Measurements from ENCODE around the gene SBF2. TPM values are rescaled to one million over a fixed set of nuclear protein-coding genes. Genes with fewer than 3 reads are reported as not detected.
"Not testable (repeated sequence)": the region's sequence is repeated elsewhere in the genome, so short reads cannot be mapped to it uniquely, and the experiment has no call there.

The SBF2 gene
- total RNA-seq, 1 donor from 2014 or later: 12.0 TPM

DNA sequence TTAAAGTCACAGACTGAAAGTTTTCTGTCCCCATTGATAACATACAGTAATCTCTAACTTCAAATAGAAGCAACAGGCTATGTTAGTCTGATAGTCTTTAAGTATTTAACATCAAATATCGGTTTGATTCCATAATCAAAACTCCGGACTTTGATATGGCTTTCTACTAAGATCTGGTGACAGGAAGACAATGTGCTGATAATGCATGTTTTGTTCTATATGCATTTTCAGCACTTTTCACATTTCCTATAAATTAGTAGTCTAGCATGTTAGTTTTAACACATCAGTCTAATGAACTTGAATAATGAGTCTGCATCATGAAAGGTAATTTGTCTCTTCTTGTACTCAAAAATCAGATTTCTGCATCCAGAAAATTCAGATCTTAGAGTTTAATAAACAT lies 252.7 kb downstream of the SBF2 start:
- H3K27ac Mint-ChIP-seq: no peak overlapping the region
- peaks cover 14% of the 10 kb centered on the region for H3K4me1 Mint-ChIP-seq
- TF ChIP-seq, protein P1, sequence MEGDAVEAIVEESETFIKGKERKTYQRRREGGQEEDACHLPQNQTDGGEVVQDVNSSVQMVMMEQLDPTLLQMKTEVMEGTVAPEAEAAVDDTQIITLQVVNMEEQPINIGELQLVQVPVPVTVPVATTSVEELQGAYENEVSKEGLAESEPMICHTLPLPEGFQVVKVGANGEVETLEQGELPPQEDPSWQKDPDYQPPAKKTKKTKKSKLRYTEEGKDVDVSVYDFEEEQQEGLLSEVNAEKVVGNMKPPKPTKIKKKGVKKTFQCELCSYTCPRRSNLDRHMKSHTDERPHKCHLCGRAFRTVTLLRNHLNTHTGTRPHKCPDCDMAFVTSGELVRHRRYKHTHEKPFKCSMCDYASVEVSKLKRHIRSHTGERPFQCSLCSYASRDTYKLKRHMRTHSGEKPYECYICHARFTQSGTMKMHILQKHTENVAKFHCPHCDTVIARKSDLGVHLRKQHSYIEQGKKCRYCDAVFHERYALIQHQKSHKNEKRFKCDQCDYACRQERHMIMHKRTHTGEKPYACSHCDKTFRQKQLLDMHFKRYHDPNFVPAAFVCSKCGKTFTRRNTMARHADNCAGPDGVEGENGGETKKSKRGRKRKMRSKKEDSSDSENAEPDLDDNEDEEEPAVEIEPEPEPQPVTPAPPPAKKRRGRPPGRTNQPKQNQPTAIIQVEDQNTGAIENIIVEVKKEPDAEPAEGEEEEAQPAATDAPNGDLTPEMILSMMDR (IDR thresholded peaks at IDR 0.05): no peak
- no peak overlapping the region for H3K4me3 Mint-ChIP-seq
- no peak for DNase-seq
- ChIA-PET CTCF (no interaction called here), POLR2A (no interaction called here)
- no peaks in the 10 kb centered on the region for H3K27me3 Mint-ChIP-seq
- peaks cover 12% of the 10 kb centered on the region for H3K36me3 Mint-ChIP-seq (ENCODE audit: low read depth)
- ATAC-seq (ENCODE audit: low read depth): no peak
- intact Hi-C loops (cut with micrococcal nuclease): no loop called here
- H3K9me3 Mint-ChIP-seq: peaks cover 7% of the 10 kb centered on the region

DNA sequence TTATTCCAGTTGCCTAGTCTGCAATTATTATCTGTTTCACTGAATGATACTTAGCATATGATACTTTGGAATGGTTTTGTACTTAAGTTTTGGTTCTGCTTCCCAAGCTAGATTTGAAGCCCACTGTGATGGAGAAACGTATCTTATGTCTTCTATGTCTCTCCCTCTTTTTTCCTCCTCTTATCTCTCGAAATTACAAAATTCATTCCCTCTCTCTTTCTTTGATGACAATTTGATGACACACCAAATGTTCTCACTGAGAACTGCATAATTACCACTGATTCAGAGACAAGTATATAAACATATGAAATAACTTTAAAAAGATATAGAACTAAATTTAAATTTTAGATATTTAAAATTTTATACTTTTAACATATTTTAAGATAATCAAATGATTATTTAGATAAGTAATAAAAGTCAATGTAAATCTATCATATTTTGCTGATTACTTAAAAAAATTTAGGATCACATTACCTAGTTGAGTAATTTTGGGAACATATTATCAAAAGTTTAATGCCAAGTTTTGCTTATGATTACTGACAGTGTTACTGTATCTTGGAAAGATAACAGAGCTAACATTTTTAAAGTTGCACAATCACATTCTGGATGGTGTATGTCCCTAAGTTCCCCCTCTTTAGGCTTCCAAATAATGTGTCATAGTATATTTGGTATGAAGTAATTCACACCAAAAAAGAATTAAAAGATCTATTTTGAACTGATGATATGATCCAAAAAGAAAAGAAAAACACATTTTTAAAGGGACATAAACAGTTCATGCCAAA lies 255.3 kb downstream of the SBF2 start:
- H3K4me1 Mint-ChIP-seq: peaks cover 14% of the 10 kb centered on the region
- CTCF ChIA-PET: no interaction called here
- POLR2A ChIA-PET: no interaction called here
- no peak overlapping the region for H3K4me3 Mint-ChIP-seq
- no peak overlapping the region for H3K27ac Mint-ChIP-seq
- H3K9me3 Mint-ChIP-seq: peaks cover 3% of the 10 kb centered on the region
- intact Hi-C loops (cut with micrococcal nuclease): no loop called here
- TF ChIP-seq, protein P1 (IDR thresholded peaks at IDR 0.05): no peak
- H3K27me3 Mint-ChIP-seq: no peaks in the 10 kb centered on the region
- DNase-seq (no peak), ATAC-seq (ENCODE audit: low read depth) (no peak)
- peaks cover 12% of the 10 kb centered on the region for H3K36me3 Mint-ChIP-seq (ENCODE audit: low read depth)

GRCh38 chr11:10035932-10036331 lies 258.1 kb downstream of the SBF2 start:
- H3K27ac Mint-ChIP-seq, H3K9me3 Mint-ChIP-seq: not testable (repeated sequence)

GRCh38 chr11:10032935-10033334 lies 261.1 kb downstream of the SBF2 start:
- intact Hi-C loops (cut with micrococcal nuclease): no loop called here
- TF ChIP-seq, protein P1 (IDR thresholded peaks at IDR 0.05): no peak
- Mint-ChIP-seq H3K4me1 (no peaks in the 10 kb centered on the region), H3K4me3 (no peak overlapping the region), H3K9me3 (no peaks in the 10 kb centered on the region), H3K27me3 (no peaks in the 10 kb centered on the region), H3K36me3 (ENCODE audit: low read depth) (peaks cover 10% of the 10 kb centered on the region), H3K27ac (no peak overlapping the region)
- ChIA-PET POLR2A (no interaction called here), CTCF (no interaction called here)
- DNase-seq (no peak), ATAC-seq (ENCODE audit: low read depth) (no peak)

More at GRCh38 chr11:10035932-10036331, 258.1 kb downstream of the SBF2 start:
- H3K4me1 Mint-ChIP-seq; CTCF ChIA-PET; H3K4me3 Mint-ChIP-seq; H3K36me3 Mint-ChIP-seq (ENCODE audit: low read depth); POLR2A ChIA-PET; ATAC-seq (ENCODE audit: low read depth); intact Hi-C loops (cut with micrococcal nuclease); H3K27me3 Mint-ChIP-seq; DNase-seq: not testable (repeated sequence)

DNA sequence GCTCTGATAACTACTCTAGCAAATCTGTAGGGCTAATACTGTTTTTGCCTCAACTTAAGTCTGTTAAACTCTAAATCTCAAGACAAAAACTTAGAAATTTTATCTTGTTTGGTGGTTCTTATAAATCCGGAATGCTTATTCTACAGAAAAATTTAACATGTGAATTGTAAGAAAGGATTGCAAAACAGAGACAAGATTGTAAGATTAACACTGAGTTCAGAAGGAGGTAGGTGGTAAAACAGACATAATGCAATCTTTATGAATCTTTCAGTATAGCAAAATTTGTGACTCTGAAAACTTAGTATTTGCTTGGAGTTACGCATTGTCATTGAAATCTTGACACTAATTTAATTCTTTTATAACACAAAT lies 263.9 kb downstream of the SBF2 start:
- Mint-ChIP-seq H3K9me3 (no peaks in the 10 kb centered on the region), H3K27ac (no peak overlapping the region), H3K4me1 (no peaks in the 10 kb centered on the region), H3K27me3 (no peaks in the 10 kb centered on the region), H3K4me3 (no peak overlapping the region), H3K36me3 (ENCODE audit: low read depth) (peaks cover 12% of the 10 kb centered on the region)
- ChIA-PET POLR2A (no interaction called here), CTCF (no interaction called here)
- DNase-seq (no peak), ATAC-seq (ENCODE audit: low read depth) (no peak)
- intact Hi-C loops (cut with micrococcal nuclease): no loop called here
- TF ChIP-seq, protein P1 (IDR thresholded peaks at IDR 0.05): no peak
